Endothelial cell of umbilical vein (primary cell): ENCODE data around the gene EHD1. TPM values are rescaled to one million over a fixed set of nuclear protein-coding genes. Genes with fewer than 3 reads are reported as not detected.
A peak's percentile ranks its signal among the peaks of the same experiment; 100 is the strongest.

Source experiments
- BruUV-seq: library from RNA; stranded (reverse); fragments of 400-500 nt; replicated peaks from 2 replicates; lab custom pipeline; 2021; lab: Mats Ljungman, UMichigan
- CTCF ChIA-PET: fragments of 300-600, 350-600 bp; sonication (Branson Sonifier 250); formaldehyde crosslinking; loops from one replicate; lab custom pipeline; 2021; ENCODE audit warnings: antibody characterized with exemption, inconsistent platforms; lab: Charles Lee
- POLR2A ChIA-PET: fragments of 300-600, 350-600 bp; sonication (Branson Sonifier 250); formaldehyde crosslinking; loops from one replicate; lab custom pipeline; 2021; ENCODE audit warnings: antibody characterized with exemption, inconsistent platforms; lab: Charles Lee
- DNase-seq: peaks from one replicate; pipeline ENCODE4 v3.0.0-alpha.2; 2011; ENCODE audit warnings: low read depth, low spot score
- FAIRE-seq: peaks from 2 replicates; lab custom pipeline; 2011; peaks lifted over from hg19 to GRCh38; lab: Jason Lieb, UNC
- H2AFZ ChIP-seq: 2 replicates; pipeline ENCODE4 v1.6.0; 2012; ENCODE audit warnings: low read depth, low read length, control low read depth, inconsistent platforms
- H3K27ac ChIP-seq: 2 replicates; pipeline ENCODE4 v1.5.1; 2011; ENCODE audit warnings: low read depth, mild to moderate bottlenecking, control low read depth, low read length, moderate library complexity; ENCODE audit not compliant: insufficient read depth
- H3K27me3 ChIP-seq, 2 experiments: 2 replicates each; pipeline versions ENCODE4 v1.6.0 to v1.6.1; 2011; ENCODE audit warnings: low read length in 2 of 2, mixed read lengths in 1 of 2; ENCODE audit not compliant: control insufficient read depth in 2 of 2, insufficient read depth in 2 of 2
- H3K36me3 ChIP-seq, 2 experiments: 2 replicates in 1 of 2; 3 replicates in 1 of 2; pipeline ENCODE4 v1.5.1; 2011; ENCODE audit warnings: low read length in 2 of 2, mild to moderate bottlenecking in 1 of 2, moderate library complexity in 1 of 2; ENCODE audit not compliant: control insufficient read depth in 2 of 2, insufficient read depth in 2 of 2; ENCODE audit errors: extremely low read depth in 1 of 2
- H3K4me1 ChIP-seq: 3 replicates; pipeline ENCODE4 v1.5.1; 2011; ENCODE audit warnings: mild to moderate bottlenecking, low read length; ENCODE audit not compliant: control insufficient read depth, insufficient read depth; ENCODE audit errors: extremely low read depth
- H3K4me2 ChIP-seq: 2 replicates; pipeline ENCODE4 v1.6.1; 2011; ENCODE audit warnings: low read length, control low read depth, mixed read lengths; ENCODE audit not compliant: insufficient read depth
- H3K4me3 ChIP-seq, 3 experiments: fragments of 200-600 bp in 1 of 3; sonication (generic), shearing (Covaris generic) in 1 of 3; replicated peaks in 1 of 3; 2 replicates each; pipeline ENCODE4 v1.5.1; 2011 to 2016; ENCODE audit warnings: control low read depth in 3 of 3, low read length in 3 of 3, mild to moderate bottlenecking in 2 of 3, inconsistent platforms in 1 of 3, low read depth in 1 of 3, moderate library complexity in 1 of 3; ENCODE audit not compliant: insufficient read depth in 1 of 3
- H3K79me2 ChIP-seq: 2 replicates; pipeline ENCODE4 v1.6.0; 2012; ENCODE audit warnings: low read length, inconsistent platforms; ENCODE audit not compliant: control insufficient read depth, insufficient read depth
- H3K9ac ChIP-seq: replicated peaks from 2 replicates; pipeline ENCODE3; 2011; ENCODE audit warnings: low read length, control low read depth; ENCODE audit not compliant: insufficient read depth; ENCODE audit errors: extremely low read depth
- H3K9me1 ChIP-seq: replicated peaks from 3 replicates; pipeline ENCODE4 v1.6.0; 2011; ENCODE audit warnings: mild to moderate bottlenecking, low read length; ENCODE audit not compliant: control insufficient read depth, insufficient read depth; ENCODE audit errors: extremely low read depth
- H3K9me3 ChIP-seq: replicated peaks from 2 replicates; pipeline ENCODE4 v1.5.1; 2012; ENCODE audit warnings: low read length, inconsistent platforms; ENCODE audit not compliant: control insufficient read depth, insufficient read depth
- H4K20me1 ChIP-seq: replicated peaks from 2 replicates; pipeline ENCODE3; 2011; ENCODE audit warnings: mild to moderate bottlenecking, low read length; ENCODE audit not compliant: control insufficient read depth, insufficient read depth; ENCODE audit errors: extremely low read depth
- EZH2 ChIP-seq: IDR thresholded peaks from 2 replicates; pipeline ENCODE4 v1.6.1; 2012; ENCODE audit warnings: borderline replicate concordance, low read depth, mild to moderate bottlenecking, moderate library complexity, low read length, inconsistent platforms; ENCODE audit not compliant: severe bottlenecking
- FOS ChIP-seq: IDR thresholded peaks from 2 replicates; pipeline ENCODE4 v1.6.1; 2011; ENCODE audit warnings: mild to moderate bottlenecking, low read length, moderate library complexity, borderline replicate concordance; ENCODE audit not compliant: insufficient read depth
- GATA2 ChIP-seq: IDR thresholded peaks from 2 replicates; pipeline ENCODE4 v1.7.0; 2011; ENCODE audit warnings: low read depth, mild to moderate bottlenecking, moderate library complexity, mixed read lengths, low read length; ENCODE audit not compliant: insufficient read length, insufficient read depth
- JUN ChIP-seq: IDR thresholded peaks from 2 replicates; pipeline ENCODE4 v1.6.1; 2011; ENCODE audit warnings: borderline replicate concordance, low read depth; ENCODE audit not compliant: insufficient read length, insufficient read depth
- MYC ChIP-seq: IDR thresholded peaks from one replicate; pipeline ENCODE4 v1.6.1; 2011; ENCODE audit warnings: mild to moderate bottlenecking, low read depth, low read length
- POLR2A ChIP-seq: IDR thresholded peaks from 2 replicates; pipeline ENCODE4 v1.6.1; 2012; ENCODE audit warnings: low read depth, mild to moderate bottlenecking, control low read depth, low read length
- POLR2AphosphoS5 ChIP-seq: IDR thresholded peaks from 2 replicates; pipeline ENCODE4 v1.6.1; 2012; ENCODE audit warnings: low read depth, mild to moderate bottlenecking, control low read depth, low read length, moderate library complexity; ENCODE audit not compliant: insufficient read depth
- dilution Hi-C: fragments of 300-500 bp; cut with MboI; formaldehyde crosslinking; loops from one replicate; pipeline ENCODE4 v1.15.0; 2019; ENCODE audit warnings: low sequenced_read_pairs; ENCODE audit not compliant: extremely low pct_ligation_motif_present
- intact Hi-C: fragments of 100-400 bp; cut with micrococcal nuclease; formaldehyde crosslinking; loops from one replicate; pipeline ENCODE4 v1.10.0; 2022
- polyA plus RNA-seq, 4 experiments: library from polyadenylated mRNA; depleted of rRNA in 3 of 4; stranded (reverse) in 3 of 4; unstranded in 1 of 4; fragments of >200 nt; gene quantifications; 2 replicates each; pipeline versions ENCODE4 v1.2.1 to v1.2.3, GENCODE V29; 2011 to 2012; ENCODE audit warnings: missing spikeins in 1 of 4
- total RNA-seq: library from RNA; stranded (reverse); gene quantifications from 2 replicates; pipeline ENCODE4 v1.2.3, GENCODE V29; 2021
- TF ChIP-seq, protein P1 (sequence below), 2 donors: IDR thresholded peaks; 1 replicate in 1 of 2; 2 replicates in 1 of 2; pipeline ENCODE4 v1.5.1; 2011; ENCODE audit warnings: low read length in 2 of 2, mild to moderate bottlenecking in 2 of 2, moderate library complexity in 2 of 2, control low read depth in 1 of 2, inconsistent platforms in 1 of 2, low read depth in 1 of 2; ENCODE audit not compliant: insufficient read depth in 1 of 2; ENCODE audit errors: extremely low read depth in 1 of 2
- TF ChIP-seq, protein P2 (sequence below): IDR thresholded peaks from 2 replicates; pipeline ENCODE4 v1.6.1; 2011; ENCODE audit not compliant: insufficient read depth, insufficient read length

Gene EHD1
- total and polyA plus RNA-seq, 2 donors (not counting 3 experiments of a cell fraction or from before 2014, with no cell fraction given): 109 to 136 TPM

DNA sequence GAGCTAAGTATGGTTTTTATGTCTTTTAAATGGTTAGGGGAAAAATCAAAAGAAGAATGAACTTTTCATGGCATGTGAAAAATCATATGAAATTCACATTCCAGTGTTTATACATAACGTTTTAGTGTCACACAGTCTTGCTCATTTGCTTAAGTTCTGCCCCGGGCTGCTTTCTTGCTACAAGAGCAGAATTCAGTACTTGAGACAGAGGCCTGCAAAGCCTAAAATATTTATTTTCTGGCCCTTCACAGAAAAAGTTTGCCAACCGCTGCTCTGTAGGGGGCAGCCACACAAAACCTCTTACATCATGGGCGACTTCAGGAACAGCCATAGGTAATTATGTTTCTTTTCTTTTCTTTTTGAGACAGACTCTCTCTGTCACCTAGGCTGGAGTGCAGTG, 39.6 kb upstream of the EHD1 start:
- Histone ChIP-seq H3K4me3 (peak overlapping the region in 2 of 3 experiments; percentile 29 to 72), H3K9me3 (no peaks in the 10 kb centered on the region), H3K79me2 (peaks cover 7% of the 10 kb centered on the region), H3K9ac (peak overlapping the region; percentile 66), H3K4me1 (peaks cover 11% of the 10 kb centered on the region), H3K27ac (peak overlapping the region; percentile 49), H3K27me3 (no peaks in the 10 kb centered on the region), H2AFZ (peak overlapping the region; percentile 85), H3K9me1 (no peaks in the 10 kb centered on the region), H3K36me3 (peaks cover 0 to 10% of the 10 kb centered on the region in 2 experiments), H3K4me2 (peak overlapping the region; percentile 95), H4K20me1 (no peaks in the 10 kb centered on the region)
- FAIRE-seq (peak; percentile 59), DNase-seq (peak; percentile 54)
- POLR2A ChIA-PET: no interaction called here
- BruUV-seq: no TSS peak
- dilution Hi-C loops: no loop called here
- intact Hi-C loops: loop anchor here (5.0 kb wide), 2 partner anchors 54 to 194 kb away; partner anchors contain the start of genes MAJIN and TM7SF2
- TF ChIP-seq, protein P1, sequence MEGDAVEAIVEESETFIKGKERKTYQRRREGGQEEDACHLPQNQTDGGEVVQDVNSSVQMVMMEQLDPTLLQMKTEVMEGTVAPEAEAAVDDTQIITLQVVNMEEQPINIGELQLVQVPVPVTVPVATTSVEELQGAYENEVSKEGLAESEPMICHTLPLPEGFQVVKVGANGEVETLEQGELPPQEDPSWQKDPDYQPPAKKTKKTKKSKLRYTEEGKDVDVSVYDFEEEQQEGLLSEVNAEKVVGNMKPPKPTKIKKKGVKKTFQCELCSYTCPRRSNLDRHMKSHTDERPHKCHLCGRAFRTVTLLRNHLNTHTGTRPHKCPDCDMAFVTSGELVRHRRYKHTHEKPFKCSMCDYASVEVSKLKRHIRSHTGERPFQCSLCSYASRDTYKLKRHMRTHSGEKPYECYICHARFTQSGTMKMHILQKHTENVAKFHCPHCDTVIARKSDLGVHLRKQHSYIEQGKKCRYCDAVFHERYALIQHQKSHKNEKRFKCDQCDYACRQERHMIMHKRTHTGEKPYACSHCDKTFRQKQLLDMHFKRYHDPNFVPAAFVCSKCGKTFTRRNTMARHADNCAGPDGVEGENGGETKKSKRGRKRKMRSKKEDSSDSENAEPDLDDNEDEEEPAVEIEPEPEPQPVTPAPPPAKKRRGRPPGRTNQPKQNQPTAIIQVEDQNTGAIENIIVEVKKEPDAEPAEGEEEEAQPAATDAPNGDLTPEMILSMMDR (IDR thresholded peaks at IDR 0.05; ENCODE audit: extremely low read depth in 1 of 2, insufficient read depth in 1 of 2, low read depth in 1 of 2, low read length in 2 of 2): peak in 1 of 2 donors; percentile 2
- no peak for TF ChIP-seq FOS
- CTCF ChIA-PET: interaction anchor here (0.6 to 5.6 kb wide), 8 partner anchors 9 to 108 kb away, joined by 3 to 34 read pairs (median 4); partner anchors contain the start of genes ARL2 and BATF2

DNA sequence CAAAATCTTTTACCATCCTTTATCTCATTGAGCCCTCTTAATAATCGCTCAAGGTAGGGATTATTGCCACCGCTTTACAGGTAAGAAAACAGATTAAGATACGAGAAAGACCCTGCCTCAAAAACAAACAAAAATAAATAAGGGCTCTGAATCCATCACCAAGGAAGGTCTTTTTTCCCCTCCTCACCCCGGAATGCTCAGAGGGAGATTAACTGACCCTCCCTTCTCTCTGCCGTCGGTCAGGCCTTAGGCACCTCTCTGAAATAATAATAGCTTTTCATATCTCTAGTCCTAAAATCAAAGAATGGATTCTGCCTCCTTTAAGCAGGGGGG, 39.2 kb upstream of the EHD1 start:
- intact Hi-C loops: loop anchor here (1.0 to 5.0 kb wide), 7 partner anchors 39 to 195 kb away; partner anchors contain the start of genes ARL2, BATF2, EHD1 and MAJIN
- H3K4me3 ChIP-seq: peak overlapping the region; percentile 10 to 72 (median 29)
- no peaks in the 10 kb centered on the region for H4K20me1 ChIP-seq
- no peaks in the 10 kb centered on the region for H3K27me3 ChIP-seq
- H3K4me1 ChIP-seq: peaks cover 11% of the 10 kb centered on the region
- H3K36me3 ChIP-seq: peaks cover 0 to 13% of the 10 kb centered on the region in 2 experiments
- no peak for FAIRE-seq
- peak overlapping the region; percentile 95 for H3K4me2 ChIP-seq
- TSS peak; percentile 76 for BruUV-seq
- TF ChIP-seq POLR2AphosphoS5 (no peak), GATA2 (no peak), MYC (no peak), POLR2A (no peak), EZH2 (no peak), JUN (no peak), FOS (no peak)
- TF ChIP-seq, protein P2, sequence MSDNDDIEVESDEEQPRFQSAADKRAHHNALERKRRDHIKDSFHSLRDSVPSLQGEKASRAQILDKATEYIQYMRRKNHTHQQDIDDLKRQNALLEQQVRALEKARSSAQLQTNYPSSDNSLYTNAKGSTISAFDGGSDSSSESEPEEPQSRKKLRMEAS: no peak
- TF ChIP-seq, protein P1 (IDR thresholded peaks at IDR 0.05; ENCODE audit: extremely low read depth in 1 of 2, insufficient read depth in 1 of 2, low read depth in 1 of 2, low read length in 2 of 2): no peak
- H3K79me2 ChIP-seq: peaks cover 7% of the 10 kb centered on the region
- dilution Hi-C loops: no loop called here
- peak overlapping the region; percentile 49 for H3K27ac ChIP-seq
- POLR2A ChIA-PET: no interaction called here
- peak overlapping the region; percentile 66 for H3K9ac ChIP-seq
- DNase-seq: no peak
- CTCF ChIA-PET: interaction anchor here (0.6 to 5.6 kb wide), 8 partner anchors 9 to 108 kb away, joined by 3 to 34 read pairs (median 4); partner anchors contain the start of genes ARL2 and BATF2
- H3K9me3 ChIP-seq: no peaks in the 10 kb centered on the region
- no peaks in the 10 kb centered on the region for H3K9me1 ChIP-seq
- peak overlapping the region; percentile 85 for H2AFZ ChIP-seq
